Activated naive CD4-positive, alpha-beta T cell treated with anti-CD3 and anti-CD28 coated beads, Interleukin-2, amount 50 U/mL, for 16 hours (primary cell): Measurements from ENCODE around the gene CNTN2.

Experiments
- DNase-seq: peaks from one replicate; pipeline ENCODE4 v3.0.0-alpha.2; 2020

CNTN2 gene

DNA sequence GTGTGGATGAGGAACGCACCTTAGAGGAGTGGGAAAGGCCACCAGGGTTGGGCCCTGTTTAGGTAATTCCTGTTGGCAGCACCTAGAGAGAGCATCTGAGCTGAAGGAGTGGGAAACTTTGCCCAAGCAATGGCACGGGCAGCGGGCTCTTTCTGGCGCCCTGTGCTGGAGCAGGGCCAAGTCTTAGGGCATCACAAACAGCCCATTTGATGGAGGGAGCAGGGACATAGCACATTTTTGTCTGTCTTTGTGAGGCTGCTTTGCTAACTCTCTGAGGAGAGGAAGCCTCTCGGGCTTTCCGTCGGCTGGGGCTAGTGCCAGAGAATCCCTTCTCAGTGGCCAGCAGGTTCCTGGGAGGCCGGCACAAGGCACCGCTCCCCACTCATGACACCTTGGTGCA is 22.5 kb upstream of the CNTN2 start:
- no peak for DNase-seq

DNA sequence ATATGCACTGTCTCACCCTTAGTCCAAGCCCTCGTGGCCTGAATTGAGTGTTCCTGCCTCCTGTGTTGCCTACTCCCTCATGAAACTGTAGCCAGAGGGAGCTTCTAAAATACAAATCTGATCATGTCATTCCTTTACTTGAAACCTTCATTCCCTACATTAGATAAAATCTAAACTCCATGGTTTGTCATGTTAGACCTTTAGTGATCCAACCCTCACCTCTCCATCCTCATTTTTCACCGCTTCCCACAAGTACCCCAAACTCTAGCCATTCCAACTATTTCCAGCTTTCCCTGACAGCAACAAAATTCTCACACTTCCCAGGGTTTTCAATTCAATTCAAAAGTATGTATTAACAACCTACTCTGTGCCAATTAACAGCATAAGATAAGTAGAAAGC is 18.3 kb upstream of the CNTN2 start:
- DNase-seq = no peak

DNA sequence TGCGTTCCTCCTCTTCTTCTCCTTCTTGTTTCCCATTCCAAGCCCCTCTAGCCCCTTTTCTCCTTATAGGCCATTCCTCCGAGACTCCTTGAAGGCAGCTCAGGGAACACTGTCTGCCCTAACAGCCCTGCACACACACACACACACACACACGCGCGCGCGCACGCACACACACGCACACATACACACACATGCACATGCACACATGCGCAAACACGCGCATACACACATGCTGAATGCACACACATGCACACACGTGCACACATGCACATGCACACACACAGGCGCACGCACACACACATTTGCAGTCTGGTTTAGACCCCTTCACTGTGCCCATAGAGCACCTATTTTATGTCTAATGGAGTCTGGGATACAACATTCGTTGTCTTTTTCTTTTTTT is 17.8 kb upstream of the CNTN2 start:
- no peak for DNase-seq

DNA sequence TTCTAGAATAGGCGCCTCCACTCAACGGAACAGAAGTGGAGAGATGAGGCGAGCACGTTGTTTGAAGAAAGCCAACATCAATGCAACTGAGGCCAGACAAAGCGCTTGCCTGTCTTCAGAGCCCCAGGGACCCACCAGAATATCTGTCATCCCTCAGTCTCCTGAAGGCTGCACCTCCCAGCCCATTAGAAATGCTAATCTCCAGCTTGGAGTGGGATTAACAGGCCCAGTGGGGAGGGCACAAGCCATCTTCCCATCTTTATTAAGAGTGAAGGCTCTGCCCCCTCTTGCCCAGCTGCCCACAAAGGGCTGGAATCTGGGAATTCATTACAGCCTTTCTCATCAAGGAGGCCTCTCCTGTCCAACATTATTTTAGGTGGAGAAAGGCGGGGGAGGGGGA is 16.8 kb upstream of the CNTN2 start:
- DNase-seq = no peak

DNA sequence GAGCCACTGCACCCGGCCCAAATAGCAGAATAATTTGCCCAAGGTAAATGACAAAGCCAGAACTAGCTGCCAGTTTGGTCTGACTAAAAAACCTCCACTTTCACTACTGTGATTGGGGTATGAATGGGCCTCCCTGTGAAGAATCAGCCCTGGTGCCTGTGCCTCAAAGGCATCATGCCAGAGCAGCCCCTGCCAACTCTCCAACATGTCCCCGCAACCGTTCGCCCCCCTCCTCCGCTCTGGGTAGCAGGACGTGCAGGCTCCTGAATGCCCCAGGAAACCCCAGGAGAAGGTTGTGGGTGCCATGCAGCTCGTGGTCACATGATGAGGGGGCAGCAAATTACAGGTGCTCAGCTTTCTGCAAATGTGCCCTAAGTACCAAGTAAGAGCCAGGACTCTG is 14.6 kb upstream of the CNTN2 start:
- no peak for DNase-seq

DNA sequence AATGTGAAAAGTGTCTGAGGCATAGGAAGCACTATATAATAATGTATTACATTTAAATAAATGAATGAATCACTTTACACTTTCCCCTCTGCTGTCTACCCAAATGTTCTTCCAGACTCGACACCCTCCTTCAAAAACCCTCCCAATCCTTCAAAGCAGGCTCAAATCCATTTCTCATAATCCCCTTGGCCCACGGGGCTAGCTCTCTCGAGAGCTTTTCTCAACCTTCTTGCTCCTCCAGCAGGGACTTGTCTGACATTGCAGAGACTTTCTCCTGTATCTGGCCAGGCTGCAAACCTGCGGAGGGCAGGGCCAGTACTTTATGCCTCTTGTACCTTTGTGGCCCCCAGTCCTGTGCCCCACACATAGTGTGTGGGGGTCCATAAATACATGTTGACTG is 14.1 kb upstream of the CNTN2 start:
- DNase-seq = no peak

DNA sequence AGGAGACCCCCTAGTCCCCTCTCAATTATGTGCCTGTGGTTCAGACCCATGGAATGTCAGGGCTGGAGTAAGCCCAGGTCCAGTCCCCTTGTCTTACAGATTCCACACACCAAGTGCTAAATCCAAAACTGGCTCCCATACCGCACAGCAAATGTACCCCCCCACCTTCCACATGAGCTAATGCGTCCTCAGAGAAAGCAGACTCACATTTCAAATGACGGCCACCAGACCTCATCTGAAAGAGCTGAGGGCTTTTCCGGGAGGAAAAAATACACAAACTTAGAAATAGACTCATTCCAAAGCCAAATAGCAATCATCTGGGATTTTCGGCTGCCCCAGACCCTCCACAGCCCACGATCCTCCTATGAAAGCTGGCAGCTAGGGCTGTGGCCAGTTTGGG is 12.8 kb upstream of the CNTN2 start:
- no peak for DNase-seq

DNA sequence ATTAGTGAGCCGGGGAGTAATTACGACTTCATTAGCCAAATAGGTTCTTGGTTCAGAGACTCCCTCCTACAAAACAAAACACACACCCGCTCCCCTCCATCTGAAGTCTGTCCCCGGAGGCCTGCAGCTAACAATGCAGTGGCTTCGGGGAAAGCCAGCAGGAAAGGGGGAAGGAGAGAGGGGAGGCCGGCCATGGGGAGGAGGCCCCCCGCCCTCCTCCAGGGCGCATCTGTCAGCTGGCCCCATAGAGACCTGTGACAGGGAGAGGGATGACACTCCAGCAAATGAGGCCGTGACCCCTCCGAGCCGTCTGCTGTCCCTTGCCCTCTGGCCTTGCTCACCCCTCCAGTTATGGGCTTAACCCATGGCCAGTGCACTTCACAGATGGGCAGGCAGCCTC is 12.1 kb upstream of the CNTN2 start:
- DNase-seq = no peak

DNA sequence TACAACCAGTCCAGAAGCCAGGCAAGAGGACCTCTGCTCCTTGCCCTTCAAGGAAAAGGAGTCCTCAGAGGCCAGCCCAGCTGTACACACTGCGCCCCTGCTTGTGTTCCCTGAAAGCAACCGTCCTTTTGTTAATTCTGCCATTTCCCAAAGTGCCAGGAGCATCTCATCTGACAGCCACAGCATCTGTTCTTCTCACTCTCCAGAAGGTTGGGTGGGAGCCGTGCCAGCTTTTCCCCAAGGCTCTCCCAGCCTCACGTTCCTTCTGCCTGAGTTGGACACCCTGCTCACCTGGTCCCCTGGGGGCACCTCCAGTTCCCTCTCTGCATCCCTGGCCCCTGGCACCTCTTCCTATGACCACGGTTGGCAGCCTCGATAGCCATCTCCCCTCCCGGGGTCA is 10.5 kb upstream of the CNTN2 start:
- DNase-seq = no peak

DNA sequence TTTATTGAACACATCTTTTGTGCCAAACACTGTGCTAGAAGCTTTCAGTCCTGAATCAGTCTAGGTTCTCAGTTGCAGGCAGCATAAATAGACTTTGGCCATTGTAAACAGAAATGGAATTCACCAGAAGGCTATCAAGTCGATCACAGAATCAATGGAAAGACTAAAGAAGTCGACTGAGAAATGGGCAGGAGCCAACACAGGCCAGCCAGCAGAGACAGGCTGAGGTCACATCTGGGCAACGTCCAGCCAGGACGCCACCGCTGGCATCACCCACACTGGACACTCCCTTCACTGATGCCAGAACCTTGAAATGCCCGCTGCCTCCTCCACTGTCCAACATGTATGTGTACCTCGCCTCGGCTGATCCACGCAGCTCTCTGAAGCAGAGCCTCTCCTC is 5.5 kb upstream of the CNTN2 start:
- no peak for DNase-seq

DNA sequence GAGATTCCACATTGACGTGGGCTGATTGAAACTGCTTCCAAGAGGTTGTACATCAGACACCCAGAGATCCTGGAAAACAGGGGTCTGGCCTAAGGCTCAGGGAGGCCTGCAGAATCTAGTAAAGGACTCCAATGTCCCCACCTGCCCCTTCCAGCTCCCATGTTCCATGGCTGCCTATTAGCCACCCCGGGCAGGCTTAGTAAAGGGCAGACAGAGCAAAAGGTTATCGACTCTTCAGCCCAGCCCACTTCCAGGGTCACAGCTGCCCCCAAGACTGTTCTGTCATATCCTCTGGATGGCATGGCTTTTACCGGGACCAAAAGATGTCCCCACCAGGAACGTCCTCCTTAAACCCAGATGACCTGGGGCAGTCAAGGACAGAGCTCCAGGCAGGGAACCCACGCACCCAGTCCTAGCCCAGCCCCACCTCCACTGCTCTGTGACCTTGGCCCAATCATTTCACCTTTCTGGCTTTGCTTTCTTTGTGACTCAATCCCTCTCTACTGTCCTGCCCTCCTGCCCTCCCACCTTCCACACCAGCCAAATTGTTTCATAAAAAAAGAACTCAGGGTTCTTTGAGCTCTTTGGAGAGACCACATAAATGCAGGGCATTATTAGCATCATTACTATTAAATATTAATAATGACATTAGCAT is 4.8 kb upstream of the CNTN2 start:
- no peak for DNase-seq

DNA sequence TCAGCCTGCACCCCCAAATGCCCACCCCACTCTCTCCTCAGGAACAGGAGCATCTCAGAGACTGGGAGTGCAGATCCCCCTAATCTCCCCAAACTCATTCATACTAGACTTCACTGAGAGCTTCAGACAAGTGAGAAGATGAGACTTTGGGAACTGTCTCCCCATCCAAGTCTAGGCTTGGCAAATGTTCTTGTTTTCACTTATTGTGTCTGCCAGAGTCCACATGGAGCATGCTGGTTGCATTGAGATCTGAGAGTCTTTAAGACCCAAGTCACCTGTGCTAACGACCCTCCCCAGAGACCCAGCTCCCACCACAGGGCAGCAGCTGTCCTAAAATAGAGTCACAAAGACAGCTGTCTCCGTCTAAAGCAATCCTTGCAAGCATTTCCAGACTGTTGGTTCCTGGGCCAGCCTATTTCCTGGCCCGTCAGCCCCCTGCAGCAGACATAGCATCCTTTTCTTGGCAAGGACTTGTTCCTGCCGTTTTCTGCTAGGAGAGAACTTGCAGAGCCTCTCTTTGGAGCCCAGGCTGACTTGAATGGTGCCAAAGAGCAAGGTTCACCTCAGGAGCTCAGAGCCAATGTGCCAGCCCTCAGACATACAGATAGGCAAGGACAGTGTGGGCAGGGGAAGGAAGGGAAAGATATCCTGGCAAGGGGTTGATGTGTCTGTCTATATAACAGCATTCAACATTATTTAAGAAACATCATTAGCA is 1.9 kb upstream of the CNTN2 start:
- DNase-seq = no peak

DNA sequence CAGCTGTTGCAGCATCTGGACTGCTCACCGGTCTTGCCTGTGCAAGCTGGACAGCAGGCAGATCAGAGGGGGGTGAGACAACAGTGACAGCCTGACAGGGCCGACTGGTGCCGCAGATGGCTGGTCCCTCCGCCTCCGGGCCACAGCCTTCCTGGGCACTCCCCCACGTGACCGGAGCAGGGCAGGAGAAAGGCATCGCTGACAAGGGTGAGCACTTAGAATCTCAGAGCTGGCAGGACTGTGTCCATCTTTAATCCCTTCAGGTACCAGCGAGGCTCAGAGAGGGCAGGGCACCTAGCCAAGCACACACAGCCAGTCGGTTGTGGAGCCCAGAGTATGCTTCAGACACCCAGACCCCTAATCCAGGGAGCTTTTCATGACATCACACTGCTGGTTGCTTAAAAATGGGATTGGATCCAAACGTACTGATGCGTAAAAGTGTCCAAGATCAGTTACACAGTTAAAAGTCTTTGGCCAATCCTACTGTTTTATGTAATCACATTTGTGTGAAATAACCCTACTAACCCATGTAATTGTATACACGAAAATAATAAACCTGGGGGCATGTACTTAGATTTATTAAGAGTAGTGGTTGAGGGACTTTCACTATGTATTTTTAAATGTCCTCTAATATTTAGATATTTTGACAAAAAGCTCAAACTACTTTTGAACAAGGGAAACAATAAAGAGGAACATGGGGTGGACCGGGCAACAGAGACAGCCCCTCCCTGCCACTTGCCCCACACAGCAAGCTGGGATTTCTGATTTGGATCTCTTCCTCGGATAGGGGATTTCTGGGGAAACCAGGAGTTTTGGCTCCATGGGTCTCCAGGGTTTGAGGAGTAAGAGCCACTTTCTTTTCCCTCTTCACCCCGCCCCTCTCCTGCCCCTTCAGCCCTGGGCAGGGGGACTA is 758 bp upstream of the CNTN2 start:
- DNase-seq = no peak

DNA sequence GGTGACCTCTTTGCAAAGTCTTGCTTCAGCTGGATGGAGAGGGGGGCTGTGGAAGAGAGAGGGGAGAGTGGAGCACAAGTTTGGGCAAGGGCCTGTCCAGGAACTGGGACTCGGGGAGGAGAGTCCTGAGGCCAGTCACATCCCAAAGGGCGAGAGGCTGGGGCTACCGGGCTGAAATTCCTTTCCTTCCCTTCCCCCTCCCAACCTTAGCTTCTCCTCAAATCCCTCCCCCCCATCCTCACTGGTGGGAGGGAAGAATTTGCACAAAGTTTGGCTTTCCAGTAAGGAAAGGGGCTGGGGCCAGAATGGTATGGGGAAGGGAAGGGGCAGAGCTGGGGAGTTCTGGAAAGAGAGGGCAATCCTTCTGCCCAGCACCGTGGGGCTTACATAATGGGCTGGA is 854 bp downstream of the CNTN2 start:
- no peak for DNase-seq

DNA sequence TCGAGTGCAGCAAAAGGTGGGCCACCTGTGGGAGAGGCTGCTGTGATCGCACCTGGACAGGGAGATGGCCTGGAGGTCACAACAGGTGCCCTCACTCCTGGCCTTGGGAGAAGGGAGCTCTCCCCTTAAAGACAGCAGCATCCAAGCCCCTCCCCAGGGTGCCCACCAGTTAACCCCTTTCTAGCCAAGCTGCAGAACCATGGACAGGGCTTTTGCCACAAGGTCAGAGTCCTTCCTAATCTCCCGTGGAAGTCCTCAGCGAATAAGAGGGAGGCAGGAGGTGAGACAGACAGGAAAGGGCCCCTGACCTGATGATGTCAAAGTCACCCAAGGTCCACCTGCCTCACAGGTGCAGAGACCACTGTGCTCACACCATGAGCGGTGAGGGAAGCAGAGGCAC is 1.7 kb downstream of the CNTN2 start:
- no peak for DNase-seq

DNA sequence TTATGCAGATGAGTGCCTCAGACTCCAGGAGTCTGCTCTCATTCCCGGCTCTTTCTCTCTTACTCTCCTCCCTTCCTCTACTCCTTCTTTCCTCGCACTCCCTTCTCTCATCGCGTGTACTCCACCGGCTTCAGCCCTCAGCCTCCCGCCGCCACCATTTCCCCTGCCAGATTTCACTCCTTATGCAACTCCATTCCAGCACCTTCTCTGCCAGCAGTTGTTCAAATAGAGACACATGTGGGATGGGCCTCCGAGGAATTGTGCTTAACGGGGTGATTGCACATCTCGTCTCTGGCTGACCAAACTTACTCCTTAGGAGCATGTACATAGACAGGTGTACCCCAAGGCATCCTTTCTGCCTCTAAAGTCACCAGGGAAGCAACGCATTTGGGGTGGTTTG is 2.1 kb downstream of the CNTN2 start:
- no peak for DNase-seq

DNA sequence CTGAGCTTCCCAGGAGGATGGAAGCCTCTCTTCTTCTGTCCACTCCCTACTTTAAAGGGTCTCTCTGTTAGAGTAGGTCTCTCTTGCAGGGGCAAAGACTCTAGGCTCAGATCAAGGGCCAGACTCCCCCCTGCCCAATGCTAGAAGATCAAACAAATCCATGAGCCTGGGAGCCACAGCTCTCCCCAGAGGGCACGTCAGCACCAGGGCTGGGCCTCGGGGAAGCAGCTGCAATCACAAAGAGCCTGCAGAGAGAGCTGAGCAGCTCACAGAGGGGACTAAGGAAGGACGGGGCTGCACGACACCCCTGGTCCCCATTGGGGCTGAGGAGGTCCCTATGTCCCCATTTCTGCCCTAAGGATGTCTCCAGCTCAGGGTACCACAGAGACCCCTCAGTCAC is 3.9 kb downstream of the CNTN2 start:
- no peak for DNase-seq

DNA sequence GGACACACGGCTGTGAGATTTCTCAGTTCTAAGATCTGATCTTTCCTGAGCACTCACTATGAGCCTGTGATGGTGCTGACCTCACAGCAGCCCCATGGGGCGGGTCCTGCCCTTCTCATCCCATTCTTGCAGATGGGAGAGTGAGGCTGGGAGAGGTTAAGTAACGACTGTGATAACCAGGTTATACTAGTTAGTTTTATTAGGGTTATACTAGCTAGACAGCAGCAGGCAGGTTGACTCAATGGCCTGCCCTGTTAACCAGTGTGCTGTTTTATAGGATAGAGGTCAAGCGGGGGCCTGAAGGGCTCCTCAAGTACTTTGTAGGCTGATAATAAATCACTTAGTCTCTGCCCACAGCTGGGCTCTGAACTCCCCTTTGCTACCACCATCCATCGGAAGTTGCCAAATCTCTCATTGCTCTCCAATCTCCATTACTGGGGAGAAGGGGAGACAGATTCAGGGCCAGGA is 4.8 kb downstream of the CNTN2 start:
- DNase-seq = no peak

DNA sequence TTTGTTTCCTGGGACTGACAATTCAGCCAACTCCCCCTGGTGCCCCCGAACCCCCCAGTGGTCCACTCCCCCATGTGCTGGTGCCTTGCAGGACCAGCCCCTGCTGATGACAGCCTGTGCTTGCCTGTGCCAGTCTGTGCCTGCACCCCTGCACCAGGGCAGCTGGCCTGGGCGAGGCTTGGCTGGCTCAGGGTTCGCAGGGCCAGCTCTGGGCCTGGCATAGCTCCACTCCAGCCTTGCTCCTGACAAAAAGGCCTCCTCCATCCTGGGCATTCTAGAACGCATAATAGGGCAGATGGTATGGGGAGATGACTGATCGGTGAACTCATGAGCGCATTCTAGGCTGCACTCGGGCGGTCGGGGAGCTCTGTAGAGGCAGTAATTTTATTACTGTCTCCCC is 5.4 kb downstream of the CNTN2 start:
- no peak for DNase-seq

DNA sequence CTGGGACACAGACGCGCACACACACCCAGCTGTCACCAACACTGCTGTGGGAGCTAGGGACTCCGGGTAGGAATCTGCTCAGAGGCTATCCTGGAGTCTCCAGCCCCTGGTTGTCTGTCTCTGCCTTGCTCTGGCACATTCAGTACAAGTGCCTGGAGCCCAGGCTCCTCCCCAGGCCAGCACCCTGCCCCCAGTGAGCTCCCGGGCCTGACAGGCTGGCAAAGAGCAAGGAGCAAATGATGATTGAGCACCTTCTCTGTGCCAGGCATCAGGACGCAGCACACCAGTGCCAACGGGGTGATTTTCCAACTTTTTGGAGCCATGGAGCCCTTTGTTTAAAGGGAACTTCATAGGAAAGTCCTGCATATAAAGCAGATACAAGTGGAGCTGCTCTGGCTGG is 6.5 kb downstream of the CNTN2 start:
- no peak for DNase-seq

DNA sequence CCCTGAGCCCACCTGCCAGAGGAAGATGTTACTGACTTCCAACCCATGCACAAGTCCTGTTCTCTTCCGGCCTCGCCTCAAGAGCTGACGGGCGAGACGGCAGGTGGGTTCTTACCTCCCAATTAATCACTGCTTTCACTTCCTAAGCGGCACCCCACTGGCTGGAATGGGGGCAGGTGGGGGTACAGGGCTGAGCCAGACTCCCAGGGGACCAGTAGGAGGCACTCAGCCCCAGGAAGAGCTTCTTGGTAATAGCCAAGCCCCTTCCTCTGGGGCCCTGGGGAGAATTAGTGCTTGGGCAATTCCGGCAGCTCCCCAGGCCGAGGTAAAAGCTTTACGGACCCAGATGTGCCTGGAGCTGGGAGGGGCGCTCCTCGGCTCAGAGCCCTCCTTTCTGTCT is 9.7 kb downstream of the CNTN2 start:
- no peak for DNase-seq

DNA sequence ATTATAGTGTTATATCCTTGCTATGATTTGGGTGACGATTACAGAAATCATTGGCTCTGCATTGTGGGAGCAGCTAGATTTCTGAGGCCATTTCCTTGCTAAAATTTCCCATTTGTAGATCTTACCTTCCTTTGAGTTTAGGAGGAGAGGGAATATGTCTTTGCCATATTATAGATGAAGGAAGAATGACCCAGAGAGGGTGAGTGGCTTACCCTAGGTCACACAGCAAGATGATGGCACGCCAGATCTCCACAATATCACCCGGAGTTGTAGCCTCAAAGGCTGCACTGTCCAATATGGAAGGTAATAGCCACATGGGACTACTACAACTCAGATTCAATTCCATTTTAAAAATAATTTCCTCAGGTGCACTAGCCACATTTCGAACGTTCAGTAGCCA is 10.3 kb downstream of the CNTN2 start:
- no peak for DNase-seq

DNA sequence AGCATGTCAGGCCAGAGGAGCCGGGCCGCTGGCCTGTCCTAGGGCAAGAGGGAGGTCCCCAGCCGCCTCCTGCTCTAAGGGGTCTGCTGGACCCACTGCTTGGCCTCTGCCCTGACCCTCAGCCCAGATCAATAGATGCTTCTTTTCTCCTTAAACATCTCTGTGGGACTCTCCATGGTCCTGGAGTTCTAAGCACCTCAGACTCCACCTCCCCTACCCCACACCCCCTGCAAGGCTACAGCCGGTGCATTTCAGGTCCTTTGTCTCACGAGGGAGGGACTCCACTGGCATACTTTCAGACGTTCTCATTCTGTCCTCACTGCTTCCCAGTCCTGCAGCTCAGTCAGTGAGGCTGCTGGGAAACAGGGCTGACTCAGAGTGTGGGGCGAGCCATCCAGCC is 11.0 kb downstream of the CNTN2 start:
- DNase-seq = no peak

DNA sequence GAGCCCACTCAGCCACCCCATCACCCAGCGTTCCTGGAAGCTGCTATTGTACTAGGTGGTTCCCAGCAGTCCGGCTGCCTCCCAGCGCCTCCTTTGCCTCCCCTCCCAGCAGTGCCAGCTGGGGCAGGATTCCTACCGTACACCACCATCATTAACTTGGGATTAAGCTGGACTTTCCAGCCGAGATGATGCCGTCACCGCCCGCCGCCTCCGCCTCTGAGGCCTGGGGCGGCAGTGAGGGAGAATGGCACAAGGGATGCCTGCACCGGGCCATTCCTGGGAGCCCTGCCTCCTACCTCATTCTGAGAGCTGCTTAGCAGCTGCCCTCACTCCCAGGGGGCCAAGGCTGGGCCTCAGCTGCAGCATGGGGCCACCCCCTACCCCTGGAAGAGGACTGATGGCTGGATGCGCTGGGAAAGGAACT is 13.2 kb downstream of the CNTN2 start:
- no peak for DNase-seq
